GM12878 (cell line): ENCODE results near the gene NPAS2. TPM values are rescaled to one million over a fixed set of nuclear protein-coding genes. Genes with fewer than 3 reads are reported as not detected.

Experiments
- ATAC-seq: fragments of 200-7000 bp; cut with Tn5 transposase; 3 replicates; pipeline ENCODE4 v1.9.1; 2020; ENCODE audit warnings: mild to moderate bottlenecking, moderate library complexity
- BruUV-seq: library from RNA; stranded (reverse); fragments of 400-500 nt; replicated peaks from 2 replicates; lab custom pipeline; 2021; lab: Mats Ljungman, UMichigan
- CTCF ChIA-PET: fragments of 300-600 bp; sonication (Branson Sonifier 250); formaldehyde crosslinking; extraction: SDS; loops from one replicate; lab custom pipeline; 2021; ENCODE audit warnings: inconsistent platforms; lab: Yijun Ruan, JAX
- POLR2A ChIA-PET: fragments of 350-600 bp; formaldehyde crosslinking; extraction: SDS; loops from one replicate; lab custom pipeline; 2021; ENCODE audit warnings: inconsistent platforms; lab: Charles Lee
- RAD21 ChIA-PET: fragments of 300-600 bp; sonication (Branson Sonifier 250); formaldehyde crosslinking; loops from one replicate; lab custom pipeline; 2023; ENCODE audit warnings: antibody characterized with exemption; ENCODE audit not compliant: unreplicated experiment; lab: Charles Lee
- SMC1A ChIA-PET: fragments of 300-600 bp; sonication (Branson Sonifier 250); formaldehyde crosslinking; loops from one replicate; lab custom pipeline; 2023; ENCODE audit not compliant: unreplicated experiment, uncharacterized antibody; lab: Charles Lee
- DNase-seq: peaks from one replicate; pipeline ENCODE4 v3.0.0-alpha.2; 2011; ENCODE audit warnings: low read depth, low spot score
- FAIRE-seq: peaks from 3 replicates; lab custom pipeline; 2011; peaks lifted over from hg19 to GRCh38; lab: Jason Lieb, UNC
- H2AFZ ChIP-seq: 2 replicates; pipeline ENCODE4 v1.6.0; 2011; ENCODE audit warnings: low read depth, low read length, control low read depth; ENCODE audit not compliant: control insufficient read depth
- H3K27ac ChIP-seq: 2 replicates; pipeline ENCODE4 v1.5.1; 2011; ENCODE audit warnings: control low read depth; ENCODE audit not compliant: control insufficient read depth, insufficient read depth
- H3K27me3 ChIP-seq, 2 experiments: replicated peaks in 1 of 2; 2 replicates each; pipeline versions ENCODE4 v1.6.0 to v1.6.1; 2011; ENCODE audit warnings: low read length in 1 of 2; ENCODE audit not compliant: control insufficient read depth in 2 of 2, insufficient read depth in 2 of 2
- H3K36me3 ChIP-seq, 2 experiments: 2 replicates each; pipeline ENCODE4 v1.5.1; 2011; ENCODE audit warnings: low read length in 1 of 2; ENCODE audit not compliant: control insufficient read depth in 2 of 2, insufficient read depth in 2 of 2
- H3K4me1 ChIP-seq: 2 replicates; pipeline ENCODE4 v1.6.1; 2011; ENCODE audit warnings: mild to moderate bottlenecking, low read length, moderate library complexity, mixed read lengths; ENCODE audit not compliant: control insufficient read depth, insufficient read depth
- H3K4me2 ChIP-seq: 2 replicates; pipeline ENCODE4 v1.6.0; 2011; ENCODE audit warnings: control low read depth; ENCODE audit not compliant: control insufficient read depth, insufficient read depth
- H3K4me3 ChIP-seq: fragments of 200-600 bp; sonication (generic); 2 replicates; pipeline ENCODE4 v1.5.1; 2016
- H3K79me2 ChIP-seq: 2 replicates; pipeline ENCODE4 v1.6.0; 2011; ENCODE audit warnings: low read length; ENCODE audit not compliant: control insufficient read depth, insufficient read depth
- H3K9ac ChIP-seq: 2 replicates; pipeline ENCODE4 v1.8.0; 2011; ENCODE audit warnings: low read length, control low read depth, mixed read lengths; ENCODE audit not compliant: control insufficient read depth, insufficient read depth
- H3K9me3 ChIP-seq: replicated peaks from 3 replicates; pipeline ENCODE4 v1.5.1; 2011; ENCODE audit warnings: mild to moderate bottlenecking, low read length; ENCODE audit not compliant: control insufficient read depth, insufficient read depth
- H4K20me1 ChIP-seq: 2 replicates; pipeline ENCODE4 v1.6.0; 2011; ENCODE audit not compliant: control insufficient read depth, insufficient read depth
- CREB1 ChIP-seq: IDR thresholded peaks from 2 replicates; pipeline ENCODE4 v1.6.1; 2012; ENCODE audit warnings: low read depth, mild to moderate bottlenecking, inconsistent platforms
- E4F1 ChIP-seq: fragments of 450-650 bp; IDR thresholded peaks from 2 replicates; pipeline ENCODE4 v1.6.1; 2018; ENCODE audit warnings: borderline replicate concordance, mild to moderate bottlenecking; ENCODE audit not compliant: partially characterized antibody
- HDAC2 ChIP-seq: fragments of 200-600 bp; sonication (generic); IDR thresholded peaks from 2 replicates; pipeline ENCODE4 v1.6.1; 2017
- JUNB ChIP-seq: IDR thresholded peaks from 2 replicates; pipeline ENCODE4 v1.6.1; 2016; ENCODE audit warnings: antibody characterized with exemption, mild to moderate bottlenecking
- MEF2A ChIP-seq: IDR thresholded peaks from 2 replicates; pipeline ENCODE4 v1.6.1; 2011; ENCODE audit warnings: low read depth, mild to moderate bottlenecking, low read length, moderate library complexity; ENCODE audit not compliant: insufficient read depth
- NFIC ChIP-seq: IDR thresholded peaks from 2 replicates; pipeline ENCODE4 v1.6.1; 2012; ENCODE audit warnings: low read depth, mild to moderate bottlenecking, inconsistent platforms, low read length, moderate library complexity
- RB1 ChIP-seq: fragments of 450-650 bp; formaldehyde crosslinking; IDR thresholded peaks from 2 replicates; pipeline ENCODE4 v1.6.1; 2017; ENCODE audit warnings: mild to moderate bottlenecking, borderline replicate concordance
- RUNX3 ChIP-seq: IDR thresholded peaks from 2 replicates; pipeline ENCODE4 v1.6.1; 2012; ENCODE audit warnings: low read length, inconsistent platforms
- ZSCAN29 ChIP-seq: fragments of 450-650 bp; IDR thresholded peaks from 2 replicates; pipeline ENCODE4 v1.6.1; 2017; ENCODE audit warnings: mild to moderate bottlenecking, moderate library complexity
- WGBS: methylation state at CpG from one replicate; pipeline ENCODE4 v1.1.6; 2016; ENCODE audit warnings: low lambda C conversion rate; ENCODE audit not compliant: insufficient replicate concordance, insufficient coverage; ENCODE audit errors: missing lambda C conversion rate; 5-methylcytosine and 5-hydroxymethylcytosine counted together
- in situ Hi-C: fragments of 300-500 bp; cut with MboI; formaldehyde crosslinking; loops from 9 replicates; pipeline ENCODE4 v1.14.3; 2018; ENCODE audit warnings: mixed read lengths
- intact Hi-C: fragments of 100-400 bp; cut with micrococcal nuclease; formaldehyde crosslinking; loops from one replicate; pipeline ENCODE4 v1.14.2; 2022; ENCODE audit not compliant: unreplicated experiment
- polyA plus RNA-seq, 11 experiments: library from polyadenylated mRNA; depleted of rRNA in 4 of 11; unstranded in 6 of 11; stranded (reverse) in 5 of 11; fragments of >200 nt; fragmentation: Nextera tagmentation in 4 of 11; fragmentation: Illumina TruSeq in 1 of 11; extraction: Ambion mirVana in 4 of 11; extraction: Trizol in 1 of 11; gene quantifications; 1 replicate in 1 of 11; 2 replicates in 10 of 11; pipeline versions ENCODE4 v1.2.1 to v1.2.3, GENCODE V29; 2011 to 2016; ENCODE audit warnings: inconsistent platforms in 2 of 11, missing spikeins in 2 of 11, low read depth in 1 of 11
- total RNA-seq, 4 experiments: library from RNA; depleted of rRNA in 3 of 4; stranded (reverse); fragments of >200 nt in 3 of 4; fragmentation: Illumina TruSeq in 1 of 4; extraction: Trizol in 1 of 4; gene quantifications; 2 replicates each; pipeline versions ENCODE4 v1.2.1 to v1.2.3, GENCODE V29; 2013 to 2021

NPAS2 gene
- total and polyA plus RNA-seq, 10 of the 15 experiments (the other 5 are each of a cell fraction or from before 2014, with no cell fraction given) = 0.08 TPM; not detected in 9

- H3K27me3 ChIP-seq = peaks cover 2 to 3% of the 10 kb centered on the region in 2 experiments; a peak in 3 of 4 replicates
- DNase-seq = no peak
- H3K9me3 ChIP-seq = no peaks in the 10 kb centered on the region
- H2AFZ ChIP-seq = no peak overlapping the region
- H3K4me3 ChIP-seq = no peak overlapping the region
- peaks cover 3% of the 10 kb centered on the region; the same call in 1 of the 2 replicates for H4K20me1 ChIP-seq
- peaks cover 14% of the 10 kb centered on the region for H3K4me1 ChIP-seq
- ChIA-PET SMC1A (interaction anchor here (0.6 kb wide), 1 partner anchor 419 kb away, joined by 3 read pairs; no protein-coding TSS in a partner anchor), RAD21 (interaction anchor here (0.8 kb wide), 1 partner anchor 247 kb away, joined by 3 read pairs; no protein-coding TSS in a partner anchor), POLR2A (no interaction called here), CTCF (interaction anchor here (0.7 to 1.6 kb wide), 2 partner anchors 8 to 10 kb away, joined by 3 to 6 read pairs; no protein-coding TSS in a partner anchor)
- no peaks in the 10 kb centered on the region for H3K36me3 ChIP-seq
- TF ChIP-seq CREB1 (no peak), NFIC (no peak), ZSCAN29 (no peak), HDAC2 (no peak), RB1 (no peak), MEF2A (no peak), E4F1 (no peak), RUNX3 (no peak), JUNB (no peak)
- no peak for FAIRE-seq
- H3K4me2 ChIP-seq = no peak overlapping the region
- WGBS = 63% methylated on average over 12 of the region's 12 CpGs
- no peak overlapping the region for H3K27ac ChIP-seq
- intact Hi-C loops = no loop called here
- in situ Hi-C loops = no loop called here
- H3K79me2 ChIP-seq = no peaks in the 10 kb centered on the region
- no TSS peak for BruUV-seq
- ATAC-seq = no peak; the same call in 2 of the 3 replicates
- H3K9ac ChIP-seq = no peak overlapping the region
These were observed 157.6 kb downstream of the NPAS2 start for GRCh38 chr2:100977511-100977910.
